NCI-H774 (cell line): ENCODE data around the gene NFKBIB.
A peak's percentile ranks its signal among the peaks of the same experiment; 100 is the strongest.
"Not testable (repeated sequence)": the region's sequence is repeated elsewhere in the genome, so short reads cannot be mapped to it uniquely, and the experiment has no call there.

ENCODE experiments used
- DNase-seq: peaks from one replicate; lab custom pipeline; 2025; lab: John Stamatoyannopoulos, UW

Gene NFKBIB

GRCh38 chr19:38928391-38929001, 28.7 kb downstream of the NFKBIB start:
- no peak for DNase-seq

- peak; percentile 89 for DNase-seq
Measured at GRCh38 chr19:38929929-38930775, 30.4 kb downstream of the NFKBIB start, which contains the start of gene SARS2. TSS of gene SARS2 (minus strand) at chr19:38930763. CDS start at chr19:38930736, 27 bp downstream.

GRCh38 chr19:38930776-38931520, 31.2 kb downstream of the NFKBIB start, which contains the start of gene MRPS12:
TSS of gene MRPS12 (plus strand) at chr19:38930944. CDS start at chr19:38931295, 351 bp downstream.
- DNase-seq = peak; percentile 98

GRCh38 chr19:38931521-38931793, 31.7 kb downstream of the NFKBIB start:
- no peak for DNase-seq

- DNase-seq = no peak
Measured at GRCh38 chr19:38932425-38933179, 32.8 kb downstream of the NFKBIB start.

- no peak for DNase-seq
Measured at GRCh38 chr19:38933544-38933943, 33.8 kb downstream of the NFKBIB start.

GRCh38 chr19:38939957-38940356, 40.2 kb downstream of the NFKBIB start:
- DNase-seq = no peak

GRCh38 chr19:38941466-38941865, 41.7 kb downstream of the NFKBIB start:
- DNase-seq = not testable (repeated sequence)

- DNase-seq = no peak
Measured at GRCh38 chr19:38941979-38942378, 42.2 kb downstream of the NFKBIB start.

- no peak for DNase-seq
Measured at GRCh38 chr19:38942471-38943181, 42.9 kb downstream of the NFKBIB start.

- no peak for DNase-seq
Measured at GRCh38 chr19:38944981-38945506, 45.3 kb downstream of the NFKBIB start.

GRCh38 chr19:38945562-38946228, 45.9 kb downstream of the NFKBIB start:
- no peak for DNase-seq

- no peak for DNase-seq
Measured at GRCh38 chr19:38946229-38947010, 46.7 kb downstream of the NFKBIB start.

GRCh38 chr19:38949580-38950367, 50.0 kb downstream of the NFKBIB start:
- no peak for DNase-seq

- DNase-seq = no peak
Measured at GRCh38 chr19:38951187-38951586, 51.4 kb downstream of the NFKBIB start.

GRCh38 chr19:38952395-38953165, 52.8 kb downstream of the NFKBIB start:
- DNase-seq = peak; percentile 44

- DNase-seq = no peak
Measured at GRCh38 chr19:38953677-38954076, 53.9 kb downstream of the NFKBIB start.

GRCh38 chr19:38956264-38956663, 56.5 kb downstream of the NFKBIB start:
- DNase-seq = no peak
